Kasumi-1 (cell line): ENCODE results near the gene MOV10L1.
A peak's percentile ranks its signal among the peaks of the same experiment; 100 is the strongest.
"Not testable (repeated sequence)": the region's sequence is repeated elsewhere in the genome, so short reads cannot be mapped to it uniquely, and the experiment has no call there.

Experiments used
- DNase-seq, 2 experiments: peaks; one replicate each; lab custom pipeline; 2025; lab: John Stamatoyannopoulos, UW

Gene MOV10L1

DNA sequence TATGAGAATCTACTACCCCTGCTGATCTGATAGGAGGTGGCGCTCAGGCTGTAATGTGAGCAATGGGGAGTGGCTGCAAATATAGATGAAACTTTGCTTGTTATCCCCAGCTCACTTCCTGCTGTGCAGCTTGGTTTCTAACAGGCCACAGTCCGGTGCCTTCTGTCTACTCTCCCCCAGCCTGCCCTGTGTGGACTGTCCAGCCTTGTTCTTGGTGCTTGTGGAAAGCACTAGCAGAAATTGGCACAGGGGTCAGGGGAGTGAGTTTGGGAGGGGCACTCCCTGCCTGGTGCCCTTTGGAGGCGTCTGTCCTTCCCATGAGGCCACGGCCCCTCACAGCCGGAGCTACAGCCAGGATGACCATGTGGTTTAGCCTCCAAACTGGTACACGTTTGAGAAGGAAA lies 14.3 kb downstream of the MOV10L1 start:
- no peak for DNase-seq

GRCh38 chr22:50105208-50106100 lies 15.6 kb downstream of the MOV10L1 start:
- no peak for DNase-seq

DNA sequence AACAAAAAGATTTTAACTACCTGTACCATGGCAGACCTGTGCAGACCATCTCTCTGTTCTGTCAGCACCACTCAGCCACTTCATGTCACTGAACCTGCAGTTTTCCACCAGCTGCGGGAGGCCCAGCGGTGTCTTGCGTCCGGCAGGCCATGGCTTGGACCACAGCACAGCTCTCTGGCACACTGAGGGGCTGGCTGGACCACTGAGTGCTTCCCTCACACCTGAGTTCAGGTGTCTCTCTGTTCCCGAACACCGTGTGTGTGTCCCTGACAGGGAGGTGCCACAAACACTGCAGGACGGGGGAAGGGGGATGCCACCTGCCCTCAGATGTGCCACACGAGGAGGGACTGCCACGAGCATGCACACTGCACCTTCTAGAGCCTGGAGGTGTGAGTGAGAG lies 17.7 kb downstream of the MOV10L1 start:
- DNase-seq, result no peak

- DNase-seq, result no peak
These were observed 21.2 kb downstream of the MOV10L1 start for GRCh38 chr22:50111056-50111455.

- peak; percentile 83 to 91 for DNase-seq
These were observed 22.6 kb downstream of the MOV10L1 start for GRCh38 chr22:50112151-50113118.

DNA sequence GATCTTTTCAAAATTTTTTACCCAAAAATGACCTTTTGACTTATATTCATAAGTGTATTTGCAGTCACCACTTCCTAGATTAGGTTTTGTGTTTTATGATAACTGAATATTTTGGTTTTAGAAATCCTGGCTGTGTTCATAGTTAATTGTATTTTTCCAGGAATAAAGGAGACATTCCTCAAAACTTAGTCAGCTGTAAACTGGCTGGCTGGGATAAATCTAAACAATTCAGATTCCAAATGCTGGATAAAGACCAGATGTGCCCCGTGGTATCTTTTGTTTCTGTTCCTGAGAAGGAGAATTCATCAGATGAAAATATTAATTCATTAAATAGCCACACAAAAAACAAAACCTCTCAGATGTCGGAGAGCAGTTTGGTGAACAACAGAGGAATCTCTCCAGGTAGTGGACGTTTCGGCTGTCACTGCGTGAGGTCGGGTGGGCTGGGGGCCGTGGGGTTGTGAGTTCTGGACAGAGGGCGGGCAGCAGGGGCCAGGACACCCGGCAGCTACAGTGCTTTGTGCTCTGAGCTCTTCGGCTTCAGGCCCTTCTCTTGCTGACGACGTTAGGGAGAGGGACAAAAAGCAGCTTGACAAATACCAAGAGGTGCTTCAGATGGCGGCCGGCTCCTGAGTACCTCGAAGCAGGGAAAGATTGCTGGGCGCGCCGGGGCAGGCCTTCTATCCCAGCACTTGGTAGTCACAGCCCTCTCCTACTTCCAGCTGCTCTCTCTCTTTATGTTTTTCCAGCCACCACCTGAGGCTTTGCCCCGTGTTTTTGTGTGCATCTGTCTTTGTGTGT lies 24.6 kb downstream of the MOV10L1 start:
- DNase-seq, result no peak

GRCh38 chr22:50115693-50116092 lies 25.9 kb downstream of the MOV10L1 start:
- no peak for DNase-seq

- DNase-seq, result no peak
These were observed 27.5 kb downstream of the MOV10L1 start for GRCh38 chr22:50117168-50117762.

DNA sequence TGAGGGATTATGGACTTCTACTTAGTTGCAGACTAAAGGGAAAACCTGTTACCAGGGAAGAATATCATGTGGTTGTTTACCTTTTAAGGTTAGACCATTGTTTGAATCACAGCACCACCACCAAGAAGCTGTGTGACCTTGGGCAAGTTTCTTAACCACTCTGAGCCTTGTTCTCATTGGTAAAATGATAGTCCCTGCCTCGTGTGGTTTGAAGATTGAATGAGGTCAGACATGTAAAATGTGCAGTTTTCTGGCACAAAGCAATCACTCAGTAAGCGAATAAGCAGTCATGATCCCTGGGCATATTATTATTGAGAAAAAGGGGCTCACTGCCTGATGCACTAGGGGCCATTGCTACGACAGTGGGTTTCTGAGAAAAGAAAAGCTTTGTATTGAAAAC lies 28.3 kb downstream of the MOV10L1 start:
- DNase-seq, result no peak

DNA sequence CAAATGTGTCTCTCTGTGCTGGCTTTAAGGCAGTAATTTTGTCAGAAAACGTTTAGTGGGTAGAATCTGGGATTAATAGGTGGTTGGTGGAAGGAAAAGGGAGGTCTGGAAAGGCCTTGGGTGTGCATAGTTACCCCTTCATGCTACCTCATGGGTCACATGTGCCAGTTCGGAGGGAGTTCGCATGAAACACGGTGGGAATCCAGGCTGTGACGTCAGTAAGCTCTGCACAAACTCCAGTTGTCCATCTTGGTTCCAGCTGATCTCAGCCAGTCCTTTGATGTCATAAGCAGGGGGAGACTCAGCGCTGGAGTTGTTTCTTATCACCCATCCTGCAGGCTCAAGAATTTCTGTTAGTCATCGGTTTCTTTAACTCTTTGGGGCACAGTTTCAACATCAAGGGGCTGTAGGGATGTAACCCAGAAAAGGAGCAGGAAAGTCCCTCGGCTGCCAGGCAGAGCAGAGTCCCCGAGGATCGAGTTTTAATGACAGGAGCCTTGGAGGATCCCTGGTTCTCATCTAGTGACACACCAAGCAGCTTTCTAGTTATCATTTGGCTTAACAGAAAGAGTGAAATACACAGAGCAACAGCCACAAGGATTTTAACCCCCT lies 28.9 kb downstream of the MOV10L1 start:
- DNase-seq, result no peak

GRCh38 chr22:50119169-50119767 lies 29.5 kb downstream of the MOV10L1 start:
- DNase-seq, result no peak

DNA sequence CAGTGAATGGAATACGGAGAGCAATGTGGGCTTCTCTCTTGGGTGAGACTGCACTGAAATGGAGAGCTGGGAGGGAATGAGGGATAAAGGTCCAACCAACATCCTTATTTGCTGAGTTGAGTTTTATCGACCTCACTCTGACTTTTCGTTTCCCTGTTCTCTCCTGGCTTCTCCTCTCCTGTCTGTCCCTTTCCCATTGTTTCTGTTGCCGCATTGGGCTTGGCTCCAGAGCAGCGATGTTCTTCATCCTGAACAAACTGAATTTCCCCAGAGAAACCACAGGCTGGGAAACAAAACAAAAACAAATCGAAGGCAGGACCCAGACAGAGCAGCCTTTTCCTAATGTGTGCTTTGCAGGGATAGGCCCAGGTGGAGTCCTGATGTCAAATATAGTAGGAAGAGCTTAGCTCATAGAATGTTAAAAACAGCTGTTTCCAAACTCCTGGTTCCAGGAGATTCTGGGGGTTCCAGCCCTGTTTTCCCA lies 30.0 kb downstream of the MOV10L1 start:
- no peak for DNase-seq

GRCh38 chr22:50121202-50121740 lies 31.5 kb downstream of the MOV10L1 start:
- no peak for DNase-seq

DNA sequence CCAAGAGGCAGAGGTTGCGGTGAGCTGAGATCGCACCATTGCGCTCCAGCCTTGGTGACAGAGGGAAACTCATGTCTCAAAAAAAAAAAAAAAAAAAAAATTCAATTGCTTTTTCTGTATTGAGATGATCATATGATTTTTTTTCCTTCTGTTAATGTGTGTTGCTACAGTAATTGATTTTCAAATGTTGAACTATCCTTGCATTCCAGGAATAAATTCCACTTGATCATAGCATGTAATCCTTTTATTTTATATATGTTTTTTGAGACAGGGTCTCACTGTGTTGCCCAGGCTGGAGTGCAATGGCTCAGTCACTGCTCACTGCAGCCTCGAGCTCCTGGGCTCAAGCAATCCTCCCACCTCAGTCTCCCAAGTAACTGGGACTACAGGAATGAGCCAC lies 33.3 kb downstream of the MOV10L1 start:
- DNase-seq, result no peak

- no peak for DNase-seq
These were observed 35.2 kb downstream of the MOV10L1 start for GRCh38 chr22:50125029-50125428.

DNA sequence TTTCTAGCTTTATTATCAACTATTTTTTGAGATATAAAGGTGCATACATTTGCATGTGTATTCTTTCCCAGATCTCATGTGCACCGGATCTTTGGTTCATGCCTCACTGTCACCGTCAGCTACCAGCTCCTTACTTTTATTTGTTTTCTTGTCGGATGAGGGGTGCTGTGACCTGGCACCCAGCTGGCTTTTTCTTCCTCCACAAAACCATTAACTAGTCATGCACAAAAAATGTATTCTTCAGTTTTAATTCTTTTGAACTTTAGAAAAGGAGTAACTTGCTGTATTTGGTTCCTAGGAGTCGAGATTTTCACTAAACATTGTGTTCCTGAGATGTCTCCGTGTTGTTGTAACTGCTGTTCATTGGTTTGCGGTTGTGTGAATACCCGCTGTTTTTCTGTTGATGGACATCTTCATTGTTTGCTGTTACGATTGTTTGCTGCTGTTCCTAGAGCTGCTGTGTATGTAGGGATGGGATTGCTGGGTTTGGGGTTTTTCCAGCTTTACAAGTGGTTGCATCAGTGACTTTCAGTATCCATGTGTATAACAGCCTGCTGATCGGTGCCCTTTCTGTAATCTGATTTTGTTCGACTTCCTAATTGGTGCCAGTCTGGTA lies 39.4 kb downstream of the MOV10L1 start:
- no peak for DNase-seq

- DNase-seq, result no peak
These were observed 42.1 kb downstream of the MOV10L1 start for GRCh38 chr22:50131894-50132293.

DNA sequence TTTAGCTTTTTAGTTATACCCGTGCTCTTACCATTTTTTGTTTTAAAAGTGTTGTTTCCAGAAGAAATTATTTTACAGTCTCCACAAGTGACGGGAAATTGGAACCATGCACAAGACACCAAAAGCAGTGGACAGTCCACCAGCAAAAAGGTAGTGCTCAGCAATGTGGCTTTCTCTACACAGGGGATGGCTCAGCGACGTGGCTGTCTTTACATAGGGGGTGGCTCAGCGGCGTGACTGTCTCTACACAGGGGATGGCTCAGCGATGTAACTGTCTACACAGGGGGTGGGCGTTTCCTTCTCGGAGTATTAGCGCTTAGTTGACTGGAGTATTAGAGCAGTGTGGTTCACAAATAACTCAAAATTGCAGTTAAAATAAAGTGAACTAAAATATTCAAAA lies 44.7 kb downstream of the MOV10L1 start:
- DNase-seq, result no peak

DNA sequence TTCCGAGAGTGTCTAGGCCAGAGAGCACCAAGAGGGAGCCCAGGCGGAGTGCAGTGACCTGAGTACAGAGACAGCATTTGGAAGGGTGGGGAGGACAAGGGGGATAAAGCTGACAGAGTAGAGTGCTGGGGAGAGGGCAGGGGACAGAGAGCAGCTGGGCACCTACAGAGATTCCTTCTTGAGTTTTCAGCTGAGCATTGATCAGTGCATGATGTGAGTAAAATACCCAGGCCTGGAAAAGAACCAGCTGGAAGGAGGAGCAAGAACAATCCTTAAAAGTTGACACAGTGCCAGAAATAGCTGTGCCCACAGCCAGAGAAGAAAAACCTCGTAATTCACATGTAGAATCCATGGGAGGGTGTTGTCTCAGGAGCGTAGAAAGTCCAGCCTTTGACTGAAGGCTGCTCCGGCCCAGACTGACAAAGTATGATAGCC lies 46.8 kb downstream of the MOV10L1 start:
- DNase-seq, result no peak

GRCh38 chr22:50137277-50137676 lies 47.5 kb downstream of the MOV10L1 start:
- not testable (repeated sequence) for DNase-seq
